GM12873 (cell line): Measurements from ENCODE around the gene SYVN1.

Experiments used
- CTCF ChIP-seq: IDR thresholded peaks from 2 replicates; pipeline ENCODE4 v1.5.1; 2012; ENCODE audit warnings: low read depth, mild to moderate bottlenecking, moderate library complexity, low read length, control low read depth; ENCODE audit not compliant: insufficient read depth; ENCODE audit errors: missing control alignments

Gene SYVN1

GRCh38 chr11:65170058-65170534 is 35.8 kb upstream of the SYVN1 start, which contains the start of gene SPDYC:
Gene SPDYC (plus strand): TSS chr11:65170233. CDS start chr11:65171358, 1,125 bp downstream.
- no peak for TF ChIP-seq CTCF

- no peak for TF ChIP-seq CTCF
Measured at GRCh38 chr11:65169164-65169641, 34.9 kb upstream of the SYVN1 start.

- no peak for TF ChIP-seq CTCF
Measured at GRCh38 chr11:65167656-65168055, 33.3 kb upstream of the SYVN1 start.

- no peak for TF ChIP-seq CTCF
Measured at GRCh38 chr11:65166893-65167292, 32.6 kb upstream of the SYVN1 start.

GRCh38 chr11:65165410-65166317 is 31.3 kb upstream of the SYVN1 start:
- no peak for TF ChIP-seq CTCF

GRCh38 chr11:65163684-65164083 is 29.4 kb upstream of the SYVN1 start:
- no peak for TF ChIP-seq CTCF

GRCh38 chr11:65160643-65161042 is 26.3 kb upstream of the SYVN1 start:
- TF ChIP-seq CTCF = no peak
